Measurements from ENCODE around the gene FCER1G. TPM values are rescaled to one million over a fixed set of nuclear protein-coding genes. Genes with fewer than 3 reads are reported as not detected.
A peak's percentile ranks its signal among the peaks of the same experiment; 100 is the strongest.

Gene FCER1G
- total RNA-seq, 4 donors from 2014 or later, result 16.3 to 70.9 (median 22.3) TPM

- H3K27ac ChIP-seq, result no peak overlapping the region
- H3K4me3 ChIP-seq (replicated peaks in 1 of 3), result no peak overlapping the region
- TF ChIP-seq CTCF (IDR thresholded peaks at IDR 0.05) (no peak), POLR2A (IDR thresholded peaks at IDR 0.05) (no peak)
- H3K9me3 ChIP-seq, result no peaks in the 10 kb centered on the region
- DNase-seq, result no peak
- H3K27me3 ChIP-seq, result no peaks in the 10 kb centered on the region
- H3K36me3 ChIP-seq, result no peaks in the 10 kb centered on the region
- H3K4me1 ChIP-seq, result peaks cover 6 to 18% of the 10 kb centered on the region in 2 donors
- intact Hi-C loops (cut with DNase I), result no loop called here
- 66 to 81% methylated on average over 1 of the region's 1 CpG for WGBS, 2 donors
These were observed 44.7 kb downstream of the FCER1G start for GRCh38 chr1:161259765-161260164.

- no peak overlapping the region for H3K27ac ChIP-seq
- DNase-seq, result peak in 1 of 2 donors; percentile 3
These were observed 45.5 kb downstream of the FCER1G start for GRCh38 chr1:161260376-161261260.

DNA sequence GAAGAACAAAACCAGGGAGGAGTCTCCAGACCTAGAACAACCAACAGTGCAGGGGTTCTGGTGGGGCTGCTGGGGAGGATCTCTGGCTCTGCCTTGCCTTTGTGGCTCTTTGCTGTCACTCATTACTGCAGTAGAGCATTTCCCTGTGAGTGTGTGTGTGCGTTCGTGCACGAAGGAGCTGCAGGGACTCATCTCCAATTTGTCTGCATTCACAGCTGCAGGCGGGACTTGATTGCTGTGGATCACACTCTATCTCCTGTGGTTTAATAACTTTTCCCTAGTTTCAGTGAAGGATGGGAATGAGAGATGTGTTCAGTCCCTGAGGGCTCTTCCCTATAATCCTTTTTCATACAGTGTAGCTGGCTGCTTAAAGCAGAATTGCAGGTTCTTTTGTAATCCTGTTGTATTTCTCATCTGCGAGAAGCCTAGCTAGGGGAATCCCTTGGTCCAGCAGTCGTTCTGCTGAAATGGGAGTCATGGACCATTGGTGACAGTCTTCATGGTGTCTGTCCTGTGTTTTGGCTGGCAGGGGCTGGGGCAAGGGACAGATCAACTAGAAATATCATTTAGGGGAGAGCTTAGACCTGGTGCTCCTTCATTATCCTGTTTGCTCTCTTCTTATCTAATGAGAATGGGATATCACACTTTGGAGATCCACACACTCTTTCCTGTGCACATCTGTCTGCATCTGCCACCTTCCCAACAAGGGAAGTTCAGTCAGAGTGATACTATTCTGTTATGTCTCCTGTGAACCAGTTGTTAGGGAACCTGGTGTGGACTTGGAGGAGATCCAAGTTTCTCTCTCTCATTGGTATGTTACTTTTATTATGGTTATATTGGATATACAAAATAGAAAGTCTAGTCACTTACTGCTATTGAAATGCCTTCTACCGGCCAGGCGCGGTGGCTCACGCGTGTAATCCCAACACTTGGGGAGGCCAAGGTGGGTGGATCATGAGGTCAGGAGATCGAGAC lies 46.5 kb downstream of the FCER1G start:
- H3K27ac ChIP-seq, result no peak overlapping the region
- TF ChIP-seq CTCF (IDR thresholded peaks at IDR 0.05) (no peak), POLR2A (IDR thresholded peaks at IDR 0.05) (no peak)
- peaks cover 6 to 18% of the 10 kb centered on the region in 2 donors for H3K4me1 ChIP-seq
- no peaks in the 10 kb centered on the region for H3K9me3 ChIP-seq
- DNase-seq, result peak in 1 of 2 donors; percentile 4
- no peaks in the 10 kb centered on the region for H3K27me3 ChIP-seq
- WGBS, 2 donors, result 64 to 65% methylated on average over 12 of the region's 12 CpGs
- intact Hi-C loops (cut with DNase I), result no loop called here
- H3K4me3 ChIP-seq (replicated peaks in 1 of 3), result no peak overlapping the region
- H3K36me3 ChIP-seq, result no peaks in the 10 kb centered on the region

More at GRCh38 chr1:161260376-161261260, 45.5 kb downstream of the FCER1G start:
- Histone ChIP-seq H3K27me3 (no peaks in the 10 kb centered on the region), H3K4me1 (peaks cover 6 to 18% of the 10 kb centered on the region in 2 donors), H3K4me3 (replicated peaks in 1 of 3) (no peak overlapping the region), H3K36me3 (no peaks in the 10 kb centered on the region), H3K9me3 (no peaks in the 10 kb centered on the region)
- intact Hi-C loops (cut with DNase I), result no loop called here
- TF ChIP-seq CTCF (IDR thresholded peaks at IDR 0.05), result no peak
- TF ChIP-seq POLR2A (IDR thresholded peaks at IDR 0.05), result no peak
- 32 to 44% methylated on average over 9 of the region's 9 CpGs for WGBS, 2 donors

- Histone ChIP-seq H3K36me3 (no peaks in the 10 kb centered on the region), H3K27me3 (no peaks in the 10 kb centered on the region), H3K4me3 (replicated peaks in 1 of 3) (no peak overlapping the region), H3K27ac (no peak overlapping the region), H3K4me1 (peaks cover 0 to 7% of the 10 kb centered on the region in 2 donors), H3K9me3 (no peaks in the 10 kb centered on the region)
- intact Hi-C loops (cut with DNase I), result no loop called here
- TF ChIP-seq CTCF (IDR thresholded peaks at IDR 0.05) (no peak), POLR2A (IDR thresholded peaks at IDR 0.05) (no peak)
- no peak for DNase-seq
- 69 to 72% methylated on average over 5 of the region's 5 CpGs for WGBS, 2 donors
These were observed 50.2 kb downstream of the FCER1G start for GRCh38 chr1:161265305-161265704.
